OCI-LY7 (cell line): ENCODE data around the gene HLA-DMA.

ENCODE experiments used
- EZH2phosphoT487 ChIP-seq: fragments of 200-600 bp; sonication (generic); IDR thresholded peaks from 2 replicates; pipeline ENCODE4 v1.6.1; 2018; ENCODE audit warnings: low read depth, borderline replicate concordance, mild to moderate bottlenecking, mixed run types, antibody characterized with exemption, low read length, moderate library complexity, mixed read lengths
- TF ChIP-seq, protein P1 (sequence below): fragments of 200-600 bp; sonication (generic); conservative IDR thresholded peaks from 2 replicates; pipeline ENCODE4 v1.5.1; 2014; ENCODE audit warnings: mild to moderate bottlenecking, antibody characterized with exemption, low read length, moderate library complexity, mixed read lengths

DNA sequence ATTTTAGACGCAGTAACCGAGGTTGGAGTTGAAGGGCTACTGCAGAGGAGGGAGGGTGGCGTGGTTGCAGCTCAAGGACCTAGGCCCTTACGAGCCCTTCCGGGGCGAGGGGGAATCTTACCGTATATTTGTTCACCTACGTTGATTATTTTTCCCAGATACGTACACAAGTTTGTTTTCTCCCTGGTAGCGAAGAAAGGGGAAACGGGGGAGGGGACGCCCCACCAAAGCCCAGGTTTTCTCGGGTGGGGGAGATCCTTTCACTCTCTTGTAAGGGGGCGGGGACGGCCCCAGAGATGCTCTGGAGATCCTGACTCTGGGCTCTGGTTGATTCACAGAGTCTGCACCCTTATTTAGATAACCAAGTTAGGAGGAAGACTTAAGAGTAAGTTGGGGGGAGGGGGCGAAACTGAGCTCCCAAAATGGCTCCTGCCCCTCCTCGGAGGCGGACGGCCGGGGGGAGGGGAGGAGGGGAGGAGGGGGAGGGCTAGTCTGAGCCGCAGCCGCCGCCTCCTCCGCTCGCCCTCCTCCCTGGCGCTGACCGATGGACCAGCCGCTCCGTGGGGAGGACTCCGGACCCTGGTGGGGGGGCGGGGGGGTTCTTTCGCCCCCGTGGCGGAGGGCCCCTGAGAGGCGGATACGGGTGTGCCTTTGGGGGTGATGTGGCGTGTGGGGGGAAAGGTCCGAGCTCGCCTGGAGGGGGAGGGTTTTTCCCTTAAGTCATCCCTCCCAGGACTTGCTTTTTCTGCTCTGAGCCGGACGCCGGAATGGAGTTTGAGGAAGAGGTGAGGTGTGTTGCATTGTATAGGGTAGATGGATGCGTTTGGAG lies 17.7 kb upstream of the HLA-DMA start:
- TF ChIP-seq, protein P1, sequence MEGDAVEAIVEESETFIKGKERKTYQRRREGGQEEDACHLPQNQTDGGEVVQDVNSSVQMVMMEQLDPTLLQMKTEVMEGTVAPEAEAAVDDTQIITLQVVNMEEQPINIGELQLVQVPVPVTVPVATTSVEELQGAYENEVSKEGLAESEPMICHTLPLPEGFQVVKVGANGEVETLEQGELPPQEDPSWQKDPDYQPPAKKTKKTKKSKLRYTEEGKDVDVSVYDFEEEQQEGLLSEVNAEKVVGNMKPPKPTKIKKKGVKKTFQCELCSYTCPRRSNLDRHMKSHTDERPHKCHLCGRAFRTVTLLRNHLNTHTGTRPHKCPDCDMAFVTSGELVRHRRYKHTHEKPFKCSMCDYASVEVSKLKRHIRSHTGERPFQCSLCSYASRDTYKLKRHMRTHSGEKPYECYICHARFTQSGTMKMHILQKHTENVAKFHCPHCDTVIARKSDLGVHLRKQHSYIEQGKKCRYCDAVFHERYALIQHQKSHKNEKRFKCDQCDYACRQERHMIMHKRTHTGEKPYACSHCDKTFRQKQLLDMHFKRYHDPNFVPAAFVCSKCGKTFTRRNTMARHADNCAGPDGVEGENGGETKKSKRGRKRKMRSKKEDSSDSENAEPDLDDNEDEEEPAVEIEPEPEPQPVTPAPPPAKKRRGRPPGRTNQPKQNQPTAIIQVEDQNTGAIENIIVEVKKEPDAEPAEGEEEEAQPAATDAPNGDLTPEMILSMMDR, result no peak
- no peak for TF ChIP-seq EZH2phosphoT487
